Spleen (tissue), 11 donors: ENCODE results near the gene CREM. TPM values are rescaled to one million over a fixed set of nuclear protein-coding genes. Genes with fewer than 3 reads are reported as not detected.
A peak's percentile ranks its signal among the peaks of the same experiment; 100 is the strongest.

Experiments
- DNase-seq: peaks from one replicate; pipeline ENCODE4 v3.0.0-alpha.2; 2020
- H3K27ac ChIP-seq, 8 donors: fragments of 200-600 bp; sonication (generic) in 7 of 8; 1 replicate in 4 of 8; 2 replicates in 4 of 8; pipeline versions ENCODE4 v1.5.0 to v1.8.0; 2016 to 2021; ENCODE audit warnings: inconsistent platforms in 4 of 8, mild to moderate bottlenecking in 4 of 8, moderate library complexity in 1 of 8
- H3K27me3 ChIP-seq, 7 donors: fragments of 200-600 bp; sonication (generic) in 6 of 7; replicated peaks in 1 of 7; 1 replicate in 4 of 7; 2 replicates in 3 of 7; pipeline versions ENCODE4 v1.5.0 to v1.8.0; 2016 to 2021; ENCODE audit warnings: inconsistent platforms in 3 of 7, mild to moderate bottlenecking in 1 of 7
- H3K36me3 ChIP-seq, 6 donors: fragments of 200-600 bp; sonication (generic) in 5 of 6; 1 replicate in 4 of 6; 2 replicates in 2 of 6; pipeline versions ENCODE4 v1.5.0 to v1.8.0; 2016 to 2021; ENCODE audit warnings: inconsistent platforms in 2 of 6
- H3K4me1 ChIP-seq, 6 donors: fragments of 200-600 bp; sonication (generic) in 5 of 6; 1 replicate in 3 of 6; 2 replicates in 3 of 6; pipeline versions ENCODE4 v1.5.0 to v1.8.0; 2016 to 2021; ENCODE audit warnings: inconsistent platforms in 3 of 6
- H3K4me3 ChIP-seq, 8 donors: fragments of 200-600 bp; sonication (generic) in 7 of 8; 1 replicate in 4 of 8; 2 replicates in 4 of 8; pipeline versions ENCODE4 v1.5.0 to v1.8.0; 2016 to 2021; ENCODE audit warnings: inconsistent platforms in 4 of 8, mild to moderate bottlenecking in 4 of 8, moderate library complexity in 2 of 8
- H3K9me3 ChIP-seq, 8 donors: fragments of 200-600 bp; sonication (generic) in 7 of 8; 1 replicate in 4 of 8; 2 replicates in 4 of 8; pipeline versions ENCODE4 v1.5.0 to v1.8.0; 2016 to 2021; ENCODE audit warnings: inconsistent platforms in 4 of 8
- POLR2A ChIP-seq, 3 donors: fragments of 450-650 bp; IDR thresholded peaks; one replicate each; pipeline ENCODE4 v1.5.1; 2017; ENCODE audit warnings: antibody characterized with exemption in 3 of 3, mild to moderate bottlenecking in 1 of 3
- POLR2AphosphoS5 ChIP-seq, 3 donors: sonication (generic); formaldehyde crosslinking; IDR thresholded peaks; one replicate each; pipeline ENCODE4 v1.5.1; 2017; ENCODE audit warnings: antibody characterized with exemption in 3 of 3
- WGBS, 5 donors: extraction: QIAGEN DNeasy Blood & Tissue Kit in 3 of 5; methylation state at CpG; one replicate each; pipeline versions ENCODE4 v1.1.5 to v1.1.7; 2013 to 2018; 5-methylcytosine and 5-hydroxymethylcytosine counted together
- intact Hi-C: fragments of 100-400 bp; cut with DNase I; formaldehyde crosslinking; loops from one replicate; pipeline ENCODE4 v1.15.0; 2023; ENCODE audit warnings: low total_unique reads
- polyA plus RNA-seq, 3 donors: library from polyadenylated mRNA; stranded (reverse); fragments of 200-250 nt; gene quantifications; one replicate each; pipeline ENCODE4 v1.2.1, GENCODE V29; 2013
- total RNA-seq, 7 donors: library from RNA; depleted of rRNA in 3 of 7; stranded (reverse); fragments of >200 nt in 3 of 7; fragmentation: NEBNext Ultra II Directional in 4 of 7; extraction: Animal tissue kit (Norgen Biotek cat#: 25700) in 4 of 7; gene quantifications; one replicate each; pipeline versions ENCODE4 v1.1.0 to v1.2.1, GENCODE V29; 2016 to 2021
- TF ChIP-seq, protein P1 (sequence below), 11 experiments: fragments of 200-600 bp in 7 of 11; fragments of 450-650 bp in 4 of 11; sonication (generic) in 4 of 11; IDR thresholded peaks in 8 of 11; conservative IDR thresholded peaks in 3 of 11; 1 replicate in 7 of 11; 2 replicates in 4 of 11; pipeline versions ENCODE4 v1.4.0 to v1.8.0; 2016 to 2021; ENCODE audit warnings: antibody characterized with exemption in 11 of 11, inconsistent platforms in 4 of 11, mild to moderate bottlenecking in 1 of 11
- donor health status: healthy with polysubstance abuse.
- donor health status: DM: no; HTN: no; CAD: no; lungs with moderate emphysema.
- donor health status: DM: no; HTN: no; CAD: no.
- donor health status: Bipolar disorder and iron deficiency.
- donor health status: healthy.
- donor health status: DM: no; HTN: no; CAD: no.
- donor health status: DM: yes; HTN: yes; CAD: no.

CREM gene
- total and polyA plus RNA-seq, 10 donors: 24.8 to 65.4 (median 41.2) TPM

DNA sequence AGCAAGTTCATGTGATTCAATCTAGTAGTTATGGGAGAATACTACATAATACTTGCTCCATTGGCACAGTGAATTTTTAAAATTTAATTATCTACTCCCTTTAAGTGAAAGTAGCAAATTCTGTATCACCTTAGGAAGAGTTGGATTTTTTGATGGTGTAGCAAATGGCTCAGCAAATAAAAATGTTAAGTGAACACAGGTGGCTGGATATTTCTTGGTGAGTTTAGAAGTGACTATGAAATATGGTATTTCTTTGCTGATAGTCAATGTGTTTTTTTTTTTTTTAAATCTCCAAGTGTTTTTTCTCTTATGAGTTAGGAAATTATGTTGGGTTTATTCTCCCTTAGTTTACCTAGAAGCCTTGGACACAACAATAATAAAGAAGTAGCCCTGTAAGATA lies 67.8 kb downstream of the CREM start:
- peaks cover 7 to 53% (median 27%) of the 10 kb centered on the region in 6 donors for H3K4me1 ChIP-seq
- DNase-seq: no peak
- H3K9me3 ChIP-seq: no peaks in the 10 kb centered on the region
- H3K36me3 ChIP-seq: no peaks in the 10 kb centered on the region
- H3K27me3 ChIP-seq: no peaks in the 10 kb centered on the region
- TF ChIP-seq POLR2AphosphoS5 (IDR thresholded peaks at IDR 0.05): no peak
- TF ChIP-seq, protein P1, sequence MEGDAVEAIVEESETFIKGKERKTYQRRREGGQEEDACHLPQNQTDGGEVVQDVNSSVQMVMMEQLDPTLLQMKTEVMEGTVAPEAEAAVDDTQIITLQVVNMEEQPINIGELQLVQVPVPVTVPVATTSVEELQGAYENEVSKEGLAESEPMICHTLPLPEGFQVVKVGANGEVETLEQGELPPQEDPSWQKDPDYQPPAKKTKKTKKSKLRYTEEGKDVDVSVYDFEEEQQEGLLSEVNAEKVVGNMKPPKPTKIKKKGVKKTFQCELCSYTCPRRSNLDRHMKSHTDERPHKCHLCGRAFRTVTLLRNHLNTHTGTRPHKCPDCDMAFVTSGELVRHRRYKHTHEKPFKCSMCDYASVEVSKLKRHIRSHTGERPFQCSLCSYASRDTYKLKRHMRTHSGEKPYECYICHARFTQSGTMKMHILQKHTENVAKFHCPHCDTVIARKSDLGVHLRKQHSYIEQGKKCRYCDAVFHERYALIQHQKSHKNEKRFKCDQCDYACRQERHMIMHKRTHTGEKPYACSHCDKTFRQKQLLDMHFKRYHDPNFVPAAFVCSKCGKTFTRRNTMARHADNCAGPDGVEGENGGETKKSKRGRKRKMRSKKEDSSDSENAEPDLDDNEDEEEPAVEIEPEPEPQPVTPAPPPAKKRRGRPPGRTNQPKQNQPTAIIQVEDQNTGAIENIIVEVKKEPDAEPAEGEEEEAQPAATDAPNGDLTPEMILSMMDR (IDR thresholded peaks at IDR 0.05 in 8 of 11, conservative IDR thresholded peaks at IDR 0.05 in 3 of 11): no peak
- H3K4me3 ChIP-seq: no peak overlapping the region
- peak overlapping the region in 7 of 8 donors; percentile 0 to 95 (median 92) for H3K27ac ChIP-seq
- intact Hi-C loops: no loop called here

DNA sequence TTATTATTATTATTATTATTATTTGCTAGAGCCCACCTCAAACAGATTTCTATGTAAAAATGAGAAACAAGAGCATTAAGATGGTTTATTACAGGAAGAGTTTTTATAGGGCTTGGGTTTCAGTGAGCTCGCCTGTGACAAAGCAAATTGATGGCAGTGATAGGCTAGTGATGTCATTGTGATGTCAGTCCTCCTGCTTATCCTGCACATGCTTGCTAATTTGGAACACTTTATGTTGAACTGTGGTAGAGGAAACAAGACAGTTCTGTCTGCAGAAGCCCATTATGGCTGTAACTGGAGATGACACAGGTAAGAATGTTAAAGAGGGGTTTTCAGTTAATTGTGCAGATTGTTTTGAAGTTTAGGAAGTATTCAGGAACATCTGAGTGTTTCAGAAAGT lies 68.3 kb downstream of the CREM start:
- TF ChIP-seq, protein P1 (IDR thresholded peaks at IDR 0.05 in 8 of 11, conservative IDR thresholded peaks at IDR 0.05 in 3 of 11): no peak
- peak in 1 of 3 donors; percentile 55 for TF ChIP-seq POLR2AphosphoS5 (IDR thresholded peaks at IDR 0.05)
- Histone ChIP-seq H3K27ac (peak overlapping the region; percentile 78 to 95 (median 92)), H3K27me3 (no peaks in the 10 kb centered on the region), H3K9me3 (no peaks in the 10 kb centered on the region), H3K4me3 (peak overlapping the region in 4 of 8 donors; percentile 35 to 62 (median 36)), H3K36me3 (no peaks in the 10 kb centered on the region), H3K4me1 (peaks cover 7 to 53% (median 27%) of the 10 kb centered on the region in 6 donors)
- WGBS, 5 donors: 68 to 77% (median 70%) methylated on average over 1 of the region's 1 CpG
- intact Hi-C loops: no loop called here
- no peak for DNase-seq

GRCh38 chr10:35195361-35196306 lies 69.0 kb downstream of the CREM start:
- H3K4me3 ChIP-seq: peak overlapping the region; percentile 7 to 62 (median 34)
- 0 to 1% (median 1%) methylated on average over 15 of the region's 15 CpGs for WGBS, 5 donors
- DNase-seq: peak; percentile 79

More at GRCh38 chr10:35195361-35196306, 69.0 kb downstream of the CREM start:
- no peaks in the 10 kb centered on the region for H3K36me3 ChIP-seq
- H3K27me3 ChIP-seq: no peaks in the 10 kb centered on the region
- TF ChIP-seq POLR2A (IDR thresholded peaks at IDR 0.05) (peak; percentile 23 to 65 (median 47)), POLR2AphosphoS5 (IDR thresholded peaks at IDR 0.05) (peak in 1 of 3 donors; percentile 92)
- TF ChIP-seq, protein P1 (IDR thresholded peaks at IDR 0.05 in 8 of 11, conservative IDR thresholded peaks at IDR 0.05 in 3 of 11): peak; percentile 68 to 96 (median 89)
- intact Hi-C loops: no loop called here
- peak overlapping the region; percentile 78 to 95 (median 92) for H3K27ac ChIP-seq
- no peaks in the 10 kb centered on the region for H3K9me3 ChIP-seq
- peaks cover 7 to 53% (median 27%) of the 10 kb centered on the region in 6 donors for H3K4me1 ChIP-seq
